ENCODE results near the gene TMEM121.
A peak's percentile ranks its signal among the peaks of the same experiment; 100 is the strongest.
"Not testable (repeated sequence)": the region's sequence is repeated elsewhere in the genome, so short reads cannot be mapped to it uniquely, and the experiment has no call there.

Gene TMEM121

DNA sequence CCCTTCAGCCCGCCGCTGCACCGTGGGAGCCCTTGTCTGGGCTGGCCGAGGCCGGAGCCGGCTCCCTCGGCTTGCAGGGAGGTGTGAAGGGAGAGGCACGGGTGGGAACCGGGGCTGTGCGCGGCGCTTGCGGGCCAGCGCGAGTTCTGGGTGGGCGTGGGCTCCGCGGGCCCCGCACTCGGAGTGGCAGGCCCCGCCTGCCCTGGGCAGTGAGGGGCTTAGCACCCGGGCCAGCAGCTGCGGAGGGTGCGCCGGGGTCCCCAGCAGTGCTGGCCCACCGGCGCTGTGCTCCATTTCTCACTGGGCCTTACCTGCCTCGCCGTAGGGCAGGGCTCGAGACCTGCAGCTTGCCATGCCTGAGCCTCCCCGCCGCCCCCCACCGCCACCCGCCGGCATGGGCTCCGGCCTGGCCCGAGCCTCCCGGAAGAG, 21.4 kb downstream of the TMEM121 start:
- DNase-seq (ENCODE audit: low spot score in 2 of 2) = no peak
- in situ Hi-C loops (cut with MboI; ENCODE audit: low sequenced_read_pairs) = no loop called here
- H3K36me3 ChIP-seq (replicated peaks) = no peaks in the 10 kb centered on the region
- H3K9me3 ChIP-seq = no peaks in the 10 kb centered on the region
- H3K4me3 ChIP-seq = no peak overlapping the region
- no peaks in the 10 kb centered on the region for H3K4me1 ChIP-seq
- H3K27me3 ChIP-seq (ENCODE audit: low read depth) = 0 out of 2 replicates have a peak, but pooled peaks cover under 1% of the 10 kb centered on the region

- Histone ChIP-seq H3K4me1 (no peaks in the 10 kb centered on the region), H3K27me3 (ENCODE audit: low read depth) (peaks cover under 1% of the 10 kb centered on the region), H3K9me3 (no peaks in the 10 kb centered on the region), H3K4me3 (no peak overlapping the region), H3K36me3 (replicated peaks) (no peaks in the 10 kb centered on the region)
- DNase-seq (ENCODE audit: low spot score in 2 of 2) = no peak
- in situ Hi-C loops (cut with MboI; ENCODE audit: low sequenced_read_pairs) = no loop called here
Observed at GRCh38 chr14:105549481-105549880, 23.1 kb downstream of the TMEM121 start.

- Histone ChIP-seq H3K36me3 (replicated peaks) (no peaks in the 10 kb centered on the region), H3K9me3 (no peaks in the 10 kb centered on the region), H3K4me1 (no peaks in the 10 kb centered on the region), H3K4me3 (no peak overlapping the region), H3K27me3 (ENCODE audit: low read depth) (peaks cover 4% of the 10 kb centered on the region)
- no peak for DNase-seq (ENCODE audit: low spot score in 2 of 2)
- in situ Hi-C loops (cut with MboI; ENCODE audit: low sequenced_read_pairs) = loop anchor here (10.0 to 25.0 kb wide), 2 partner anchors 391 to 483 kb away; no protein-coding TSS in a partner anchor
Observed at GRCh38 chr14:105554022-105554421, 27.6 kb downstream of the TMEM121 start.

GRCh38 chr14:105554523-105554922, 28.1 kb downstream of the TMEM121 start:
- Histone ChIP-seq H3K9me3 (no peaks in the 10 kb centered on the region), H3K4me3 (no peak overlapping the region), H3K4me1 (no peaks in the 10 kb centered on the region), H3K36me3 (replicated peaks) (no peaks in the 10 kb centered on the region), H3K27me3 (ENCODE audit: low read depth) (peaks cover 4% of the 10 kb centered on the region)
- in situ Hi-C loops (cut with MboI; ENCODE audit: low sequenced_read_pairs) = loop anchor here (10.0 to 25.0 kb wide), 2 partner anchors 390 to 483 kb away; no protein-coding TSS in a partner anchor
- no peak for DNase-seq (ENCODE audit: low spot score in 2 of 2)

DNA sequence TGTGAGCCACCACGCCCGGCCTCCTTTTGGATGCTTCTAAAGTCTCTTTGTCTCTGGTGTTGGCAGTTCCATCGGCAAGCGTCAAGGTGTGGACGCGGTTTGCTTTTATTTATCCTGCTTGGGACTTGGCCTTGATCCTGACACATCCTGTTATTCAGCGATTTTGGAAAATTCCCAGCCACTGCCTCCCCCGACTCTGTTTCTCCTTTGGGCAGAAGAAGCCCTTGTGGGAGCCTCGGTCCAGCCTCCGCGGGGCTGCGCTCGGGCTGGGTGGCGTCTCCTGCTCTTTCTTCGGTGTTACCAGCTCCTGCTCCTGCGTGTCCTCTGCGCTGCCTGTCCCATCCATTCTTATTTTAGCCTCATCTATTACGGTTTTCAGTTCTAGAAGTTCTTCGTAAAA, 31.3 kb downstream of the TMEM121 start:
- H3K27me3 ChIP-seq (ENCODE audit: low read depth); H3K4me1 ChIP-seq; H3K4me3 ChIP-seq; H3K9me3 ChIP-seq; H3K36me3 ChIP-seq (replicated peaks); DNase-seq (ENCODE audit: low spot score in 2 of 2): not testable (repeated sequence)
- in situ Hi-C loops (cut with MboI; ENCODE audit: low sequenced_read_pairs) = loop anchor here (10.0 to 25.0 kb wide), 2 partner anchors 387 to 480 kb away; no protein-coding TSS in a partner anchor

DNA sequence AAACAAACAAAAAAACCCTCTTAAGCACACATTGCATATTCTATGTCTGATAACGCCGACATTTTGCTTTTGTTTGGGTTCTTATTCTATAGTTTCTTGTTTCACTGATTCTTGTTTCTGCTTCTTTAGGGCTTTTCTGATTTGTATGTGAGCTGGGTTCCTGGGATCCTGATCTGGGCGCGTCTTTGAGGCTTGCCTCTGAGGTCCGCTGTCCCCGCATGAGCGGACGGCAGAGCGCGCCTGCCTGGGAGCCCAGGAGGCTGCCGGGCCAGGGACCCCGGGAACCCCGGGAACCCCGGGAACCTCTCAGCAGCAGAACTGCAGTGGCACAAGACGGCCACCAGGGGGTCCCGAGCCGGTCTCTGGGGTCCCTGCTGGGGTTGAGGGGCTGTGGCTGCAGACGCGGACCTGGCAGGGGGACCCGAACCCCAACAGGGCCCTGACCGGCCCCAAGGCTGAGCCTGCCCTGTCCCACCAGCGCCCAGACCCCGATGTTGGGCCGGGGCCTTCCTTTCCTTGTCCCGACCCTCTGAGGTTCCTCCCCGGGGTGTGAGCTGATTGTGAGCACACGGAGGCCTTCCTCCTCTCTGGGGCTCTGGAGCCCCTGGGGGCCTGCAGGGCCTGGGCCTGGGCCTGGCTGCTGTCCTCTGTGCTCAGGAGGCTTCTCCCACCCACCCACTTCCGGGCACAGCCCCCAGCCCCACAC, 32.2 kb downstream of the TMEM121 start:
- H3K4me1 ChIP-seq; H3K36me3 ChIP-seq (replicated peaks); H3K4me3 ChIP-seq; DNase-seq (ENCODE audit: low spot score in 2 of 2); H3K9me3 ChIP-seq; H3K27me3 ChIP-seq (ENCODE audit: low read depth): not testable (repeated sequence)
- in situ Hi-C loops (cut with MboI; ENCODE audit: low sequenced_read_pairs) = loop anchor here (10.0 to 25.0 kb wide), 2 partner anchors 386 to 479 kb away; no protein-coding TSS in a partner anchor

GRCh38 chr14:105559384-105560047, 33.1 kb downstream of the TMEM121 start:
- DNase-seq (ENCODE audit: low spot score in 2 of 2) = peak in 1 of 2 experiments; percentile 30
- in situ Hi-C loops (cut with MboI; ENCODE audit: low sequenced_read_pairs) = loop anchor here (10.0 to 25.0 kb wide), 2 partner anchors 385 to 478 kb away; no protein-coding TSS in a partner anchor
- not testable (repeated sequence) for H3K9me3 ChIP-seq; H3K4me1 ChIP-seq; H3K4me3 ChIP-seq; H3K36me3 ChIP-seq (replicated peaks); H3K27me3 ChIP-seq (ENCODE audit: low read depth)

GRCh38 chr14:105560048-105560669, 33.8 kb downstream of the TMEM121 start:
- H3K4me3 ChIP-seq; DNase-seq (ENCODE audit: low spot score in 2 of 2); H3K36me3 ChIP-seq (replicated peaks); H3K4me1 ChIP-seq; H3K27me3 ChIP-seq (ENCODE audit: low read depth); H3K9me3 ChIP-seq: not testable (repeated sequence)
- in situ Hi-C loops (cut with MboI; ENCODE audit: low sequenced_read_pairs) = loop anchor here (25.0 kb wide), 1 partner anchor 477 kb away; no protein-coding TSS in a partner anchor

GRCh38 chr14:105561345-105561744, 35.0 kb downstream of the TMEM121 start:
- in situ Hi-C loops (cut with MboI; ENCODE audit: low sequenced_read_pairs) = loop anchor here (25.0 kb wide), 1 partner anchor 476 kb away; no protein-coding TSS in a partner anchor
- not testable (repeated sequence) for H3K9me3 ChIP-seq; H3K27me3 ChIP-seq (ENCODE audit: low read depth); H3K4me1 ChIP-seq; H3K4me3 ChIP-seq; DNase-seq (ENCODE audit: low spot score in 2 of 2); H3K36me3 ChIP-seq (replicated peaks)

DNA sequence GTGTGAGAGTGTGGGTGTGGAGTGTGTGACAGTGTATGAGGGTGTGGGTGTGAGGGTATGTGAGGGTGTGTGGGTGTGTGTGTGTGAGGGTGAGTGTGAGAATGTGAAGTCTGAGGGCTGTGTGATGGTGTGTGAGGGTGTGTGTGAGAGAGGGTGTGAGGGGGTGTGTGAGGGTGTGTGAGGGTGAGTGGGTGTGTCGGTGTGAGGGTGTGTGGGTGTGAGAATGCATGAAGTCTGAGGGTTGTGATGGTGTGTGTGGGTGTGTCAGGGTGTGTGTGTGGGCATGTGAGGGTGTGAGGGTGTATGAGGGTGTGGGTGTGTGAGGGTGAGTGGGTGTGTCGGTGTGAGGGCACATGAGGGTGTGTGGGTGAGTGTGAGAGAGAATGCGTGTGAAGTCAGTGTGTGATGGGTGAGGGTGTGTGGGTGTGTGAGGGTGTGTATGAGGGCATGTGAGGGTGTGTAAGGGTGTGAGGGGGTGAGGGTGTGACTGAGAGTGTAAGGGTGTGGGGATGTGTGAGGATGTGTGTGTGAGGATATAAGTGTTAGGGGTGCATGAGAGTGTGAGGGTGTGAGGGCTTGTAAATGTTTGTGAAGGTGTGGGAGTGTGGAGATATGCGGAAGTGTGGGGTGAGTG, 36.4 kb downstream of the TMEM121 start:
- Histone ChIP-seq H3K9me3 (no peaks in the 10 kb centered on the region), H3K4me3 (no peak overlapping the region), H3K36me3 (replicated peaks) (no peaks in the 10 kb centered on the region), H3K27me3 (ENCODE audit: low read depth) (no peaks in the 10 kb centered on the region), H3K4me1 (no peaks in the 10 kb centered on the region)
- in situ Hi-C loops (cut with MboI; ENCODE audit: low sequenced_read_pairs) = loop anchor here (25.0 kb wide), 1 partner anchor 474 kb away; no protein-coding TSS in a partner anchor
- DNase-seq (ENCODE audit: low spot score in 2 of 2) = no peak

GRCh38 chr14:105563347-105563737, 37.0 kb downstream of the TMEM121 start:
- no peak overlapping the region for H3K4me3 ChIP-seq
- no peaks in the 10 kb centered on the region for H3K27me3 ChIP-seq (ENCODE audit: low read depth)
- DNase-seq (ENCODE audit: low spot score in 2 of 2) = no peak
- no peaks in the 10 kb centered on the region for H3K4me1 ChIP-seq
- in situ Hi-C loops (cut with MboI; ENCODE audit: low sequenced_read_pairs) = loop anchor here (25.0 kb wide), 1 partner anchor 474 kb away; no protein-coding TSS in a partner anchor
- H3K36me3 ChIP-seq (replicated peaks) = no peaks in the 10 kb centered on the region
- H3K9me3 ChIP-seq = no peaks in the 10 kb centered on the region

GRCh38 chr14:105564536-105564935, 38.2 kb downstream of the TMEM121 start:
- H3K36me3 ChIP-seq (replicated peaks); H3K4me3 ChIP-seq; H3K4me1 ChIP-seq; H3K27me3 ChIP-seq (ENCODE audit: low read depth); DNase-seq (ENCODE audit: low spot score in 2 of 2); H3K9me3 ChIP-seq: not testable (repeated sequence)
- in situ Hi-C loops (cut with MboI; ENCODE audit: low sequenced_read_pairs) = loop anchor here (25.0 kb wide), 1 partner anchor 473 kb away; no protein-coding TSS in a partner anchor

DNA sequence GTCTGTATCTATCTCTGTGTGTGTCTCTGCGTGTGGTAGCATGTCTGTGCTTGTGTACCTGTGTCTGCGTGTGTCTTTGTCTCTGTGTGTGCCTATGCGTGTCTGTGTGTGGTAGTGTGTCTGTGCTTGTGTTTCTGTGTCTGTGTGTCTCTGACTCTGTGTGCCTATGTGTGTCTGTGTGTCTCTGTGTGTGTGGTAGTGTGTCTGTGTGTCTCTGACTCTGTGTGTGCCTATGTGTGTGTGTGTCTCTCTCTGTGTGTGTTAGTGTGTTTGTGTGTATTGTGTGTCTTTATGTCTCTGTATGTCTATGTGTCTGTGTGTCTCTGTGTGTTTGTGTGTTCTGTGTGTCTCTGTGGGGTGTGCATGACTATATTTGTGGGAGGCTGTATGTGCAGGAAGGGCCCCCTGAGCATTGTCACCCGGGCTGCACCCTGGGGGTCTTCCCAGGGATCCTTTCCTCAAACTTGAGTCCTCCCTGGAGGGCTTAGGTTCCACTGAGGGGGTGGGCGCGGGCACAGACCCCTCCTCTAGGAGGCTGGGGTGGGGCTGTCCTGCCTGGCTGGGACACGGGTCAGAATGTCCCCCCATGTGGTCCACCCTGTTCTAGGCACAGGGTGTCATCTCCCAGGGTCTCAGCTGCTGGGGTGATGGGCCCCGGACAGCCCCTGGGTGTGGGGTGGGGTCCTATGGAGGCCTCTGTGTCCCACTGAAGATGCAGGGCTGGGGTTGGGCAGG, 39.0 kb downstream of the TMEM121 start:
- H3K4me3 ChIP-seq; H3K36me3 ChIP-seq (replicated peaks); H3K27me3 ChIP-seq (ENCODE audit: low read depth); DNase-seq (ENCODE audit: low spot score in 2 of 2); H3K4me1 ChIP-seq; H3K9me3 ChIP-seq: not testable (repeated sequence)
- in situ Hi-C loops (cut with MboI; ENCODE audit: low sequenced_read_pairs) = loop anchor here (5.0 to 25.0 kb wide), 2 partner anchors 122 to 472 kb away; no protein-coding TSS in a partner anchor
